Measurements from ENCODE around the gene ARL4A.

Gene ARL4A

GRCh38 chr7:12708314-12708713, 20.9 kb downstream of the ARL4A start:
- Histone ChIP-seq H4K20me1 (ENCODE audit: insufficient read depth, low read length) (no peaks in the 10 kb centered on the region), H3K4me2 (ENCODE audit: low read length) (no peak overlapping the region), H3K4me1 (ENCODE audit: low read length) (peaks cover 10% of the 10 kb centered on the region), H3K4me3 (ENCODE audit: low read length) (no peak overlapping the region), H3K9ac (ENCODE audit: low read length) (no peak overlapping the region), H3K36me3 (replicated peaks; ENCODE audit: low read depth, low read length) (no peaks in the 10 kb centered on the region), H2AFZ (ENCODE audit: low read depth, low read length) (no peak overlapping the region), H3K27ac (ENCODE audit: low read length) (no peak overlapping the region), H3K9me3 (ENCODE audit: insufficient read depth, low read length) (no peaks in the 10 kb centered on the region), H3K79me2 (ENCODE audit: low read length) (no peaks in the 10 kb centered on the region), H3K27me3 (ENCODE audit: low read depth, low read length) (no peaks in the 10 kb centered on the region)
- no peak for TF ChIP-seq EZH2phosphoT487 (IDR thresholded peaks at IDR 0.05; ENCODE audit: low read depth)
- TF ChIP-seq, protein P1, sequence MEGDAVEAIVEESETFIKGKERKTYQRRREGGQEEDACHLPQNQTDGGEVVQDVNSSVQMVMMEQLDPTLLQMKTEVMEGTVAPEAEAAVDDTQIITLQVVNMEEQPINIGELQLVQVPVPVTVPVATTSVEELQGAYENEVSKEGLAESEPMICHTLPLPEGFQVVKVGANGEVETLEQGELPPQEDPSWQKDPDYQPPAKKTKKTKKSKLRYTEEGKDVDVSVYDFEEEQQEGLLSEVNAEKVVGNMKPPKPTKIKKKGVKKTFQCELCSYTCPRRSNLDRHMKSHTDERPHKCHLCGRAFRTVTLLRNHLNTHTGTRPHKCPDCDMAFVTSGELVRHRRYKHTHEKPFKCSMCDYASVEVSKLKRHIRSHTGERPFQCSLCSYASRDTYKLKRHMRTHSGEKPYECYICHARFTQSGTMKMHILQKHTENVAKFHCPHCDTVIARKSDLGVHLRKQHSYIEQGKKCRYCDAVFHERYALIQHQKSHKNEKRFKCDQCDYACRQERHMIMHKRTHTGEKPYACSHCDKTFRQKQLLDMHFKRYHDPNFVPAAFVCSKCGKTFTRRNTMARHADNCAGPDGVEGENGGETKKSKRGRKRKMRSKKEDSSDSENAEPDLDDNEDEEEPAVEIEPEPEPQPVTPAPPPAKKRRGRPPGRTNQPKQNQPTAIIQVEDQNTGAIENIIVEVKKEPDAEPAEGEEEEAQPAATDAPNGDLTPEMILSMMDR (IDR thresholded peaks at IDR 0.05; ENCODE audit: low read depth, low read length) = no peak

DNA sequence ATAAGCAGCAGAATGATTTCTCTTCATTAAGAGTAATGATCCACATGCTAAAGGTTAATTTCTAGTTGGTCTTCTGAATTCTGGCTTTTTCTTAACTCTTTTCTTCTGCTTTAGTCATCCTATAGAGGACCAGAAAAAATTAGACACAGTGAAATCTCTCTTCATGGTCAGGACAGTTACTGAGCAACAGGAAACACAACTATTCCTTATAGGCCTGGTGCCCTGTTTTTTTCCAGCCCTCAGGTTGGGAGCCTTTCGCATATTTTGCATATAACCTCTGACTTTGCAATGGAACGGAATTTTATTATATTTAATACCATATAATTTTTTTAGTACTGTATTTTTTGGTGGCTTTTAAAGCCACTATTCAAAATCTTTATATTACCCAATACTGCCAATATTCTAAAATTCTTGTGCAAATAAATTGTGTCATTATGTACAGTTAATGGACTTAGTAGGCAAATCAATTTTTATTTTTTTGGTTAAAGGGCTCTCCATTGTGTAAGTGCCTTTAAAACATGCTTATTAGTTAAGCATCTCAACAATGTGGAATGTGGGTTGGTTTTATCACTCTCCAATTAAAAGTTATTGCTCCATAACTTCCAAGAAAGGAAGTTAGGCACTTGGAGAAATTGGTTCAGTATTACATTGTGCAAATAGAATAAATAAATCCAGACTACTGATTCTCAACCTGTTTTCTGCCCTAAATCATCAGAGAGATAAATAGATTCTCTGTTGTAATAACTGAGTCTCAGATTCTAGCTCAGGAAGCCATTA, 22.5 kb downstream of the ARL4A start:
- Histone ChIP-seq H3K9ac (ENCODE audit: low read length) (no peak overlapping the region), H3K36me3 (replicated peaks; ENCODE audit: low read depth, low read length) (no peaks in the 10 kb centered on the region), H3K27me3 (ENCODE audit: low read depth, low read length) (no peaks in the 10 kb centered on the region), H3K27ac (ENCODE audit: low read length) (no peak overlapping the region), H4K20me1 (ENCODE audit: insufficient read depth, low read length) (no peaks in the 10 kb centered on the region), H3K4me2 (ENCODE audit: low read length) (no peak overlapping the region), H2AFZ (ENCODE audit: low read depth, low read length) (no peak overlapping the region), H3K79me2 (ENCODE audit: low read length) (no peaks in the 10 kb centered on the region), H3K9me3 (ENCODE audit: insufficient read depth, low read length) (no peaks in the 10 kb centered on the region), H3K4me3 (ENCODE audit: low read length) (no peak overlapping the region), H3K4me1 (ENCODE audit: low read length) (peaks cover 10% of the 10 kb centered on the region)
- TF ChIP-seq, protein P1 (IDR thresholded peaks at IDR 0.05; ENCODE audit: low read depth, low read length) = no peak
- no peak for TF ChIP-seq EZH2phosphoT487 (IDR thresholded peaks at IDR 0.05; ENCODE audit: low read depth)

- Histone ChIP-seq H2AFZ (ENCODE audit: low read depth, low read length) (no peak overlapping the region), H3K79me2 (ENCODE audit: low read length) (no peaks in the 10 kb centered on the region), H3K4me1 (ENCODE audit: low read length) (peaks cover 10% of the 10 kb centered on the region), H4K20me1 (ENCODE audit: insufficient read depth, low read length) (no peaks in the 10 kb centered on the region), H3K27me3 (ENCODE audit: low read depth, low read length) (no peaks in the 10 kb centered on the region), H3K4me2 (ENCODE audit: low read length) (no peak overlapping the region), H3K27ac (ENCODE audit: low read length) (no peak overlapping the region), H3K9me3 (ENCODE audit: insufficient read depth, low read length) (no peaks in the 10 kb centered on the region), H3K4me3 (ENCODE audit: low read length) (no peak overlapping the region), H3K36me3 (replicated peaks; ENCODE audit: low read depth, low read length) (no peaks in the 10 kb centered on the region), H3K9ac (ENCODE audit: low read length) (no peak overlapping the region)
- TF ChIP-seq, protein P1 (IDR thresholded peaks at IDR 0.05; ENCODE audit: low read depth, low read length) = no peak
- no peak for TF ChIP-seq EZH2phosphoT487 (IDR thresholded peaks at IDR 0.05; ENCODE audit: low read depth)
Observed at GRCh38 chr7:12711124-12711523, 23.7 kb downstream of the ARL4A start.

- no peaks in the 10 kb centered on the region for H4K20me1 ChIP-seq (ENCODE audit: insufficient read depth, low read length)
- H3K9me3 ChIP-seq (ENCODE audit: insufficient read depth, low read length) = no peaks in the 10 kb centered on the region
- H3K79me2 ChIP-seq (ENCODE audit: low read length) = no peaks in the 10 kb centered on the region
- peaks cover 8% of the 10 kb centered on the region for H3K4me1 ChIP-seq (ENCODE audit: low read length)
- no peak overlapping the region for H3K4me3 ChIP-seq (ENCODE audit: low read length)
- H3K27ac ChIP-seq (ENCODE audit: low read length) = no peak overlapping the region
- TF ChIP-seq EZH2phosphoT487 (IDR thresholded peaks at IDR 0.05; ENCODE audit: low read depth) = no peak
- TF ChIP-seq, protein P1 (IDR thresholded peaks at IDR 0.05; ENCODE audit: low read depth, low read length) = no peak
- H3K36me3 ChIP-seq (replicated peaks; ENCODE audit: low read depth, low read length) = no peaks in the 10 kb centered on the region
- H3K4me2 ChIP-seq (ENCODE audit: low read length) = no peak overlapping the region
- H3K9ac ChIP-seq (ENCODE audit: low read length) = no peak overlapping the region
- no peaks in the 10 kb centered on the region for H3K27me3 ChIP-seq (ENCODE audit: low read depth, low read length)
- no peak overlapping the region for H2AFZ ChIP-seq (ENCODE audit: low read depth, low read length)
Observed at GRCh38 chr7:12712236-12712635, 24.8 kb downstream of the ARL4A start.

Data from OCI-LY3 (cell line).